PC-3 (cell line): ENCODE measurements around the gene RYK.

Source experiments
- CTCF ChIP-seq: fragments of 300-600 bp; sonication (generic); conservative IDR thresholded peaks from 2 replicates; pipeline ENCODE4 v1.5.1; 2017; ENCODE audit warnings: antibody characterized with exemption, low read depth, mild to moderate bottlenecking, low read length
- EZH2 ChIP-seq: fragments of 300-600 bp; sonication (generic); IDR thresholded peaks from one replicate; pipeline ENCODE4 v1.6.1; 2017; ENCODE audit warnings: antibody characterized with exemption, mild to moderate bottlenecking, low read length; ENCODE audit not compliant: unreplicated experiment

- TF ChIP-seq CTCF: no peak
- TF ChIP-seq EZH2: no peak
These were observed 2.1 kb upstream of the RYK start for GRCh38 chr3:134252766-134253165.
